Hepatocyte (in vitro differentiated cells): ENCODE measurements around the gene PPP1R14D. TPM values are rescaled to one million over a fixed set of nuclear protein-coding genes. Genes with fewer than 3 reads are reported as not detected.

Experiments
- DNase-seq: peaks from one replicate; pipeline ENCODE4 v3.0.0-alpha.2; 2016; ENCODE audit warnings: low spot score
- H2AFZ ChIP-seq: fragments of 200-600 bp; sonication (generic); 2 replicates; pipeline ENCODE4 v1.6.0; 2016; ENCODE audit warnings: antibody characterized with exemption, mild to moderate bottlenecking
- H3K27ac ChIP-seq: fragments of 200-600 bp; sonication (generic); 2 replicates; pipeline ENCODE4 v1.5.1; 2016; ENCODE audit warnings: mild to moderate bottlenecking
- H3K27me3 ChIP-seq: fragments of 200-600 bp; sonication (generic); 2 replicates; pipeline ENCODE4 v1.6.1; 2016
- H3K36me3 ChIP-seq: fragments of 200-600 bp; sonication (generic); replicated peaks from 2 replicates; pipeline ENCODE4 v1.5.1; 2016; ENCODE audit warnings: low read depth; ENCODE audit not compliant: insufficient read depth
- H3K4me1 ChIP-seq: fragments of 200-600 bp; sonication (generic); 2 replicates; pipeline ENCODE4 v1.5.1; 2016; ENCODE audit warnings: mild to moderate bottlenecking, moderate library complexity; ENCODE audit not compliant: insufficient read depth
- H3K4me2 ChIP-seq: fragments of 200-600 bp; sonication (generic); 2 replicates; pipeline ENCODE4 v1.6.0; 2016
- H3K4me3 ChIP-seq: fragments of 200-600 bp; sonication (generic); 2 replicates; pipeline ENCODE4 v1.5.1; 2016; ENCODE audit warnings: mild to moderate bottlenecking
- H3K79me2 ChIP-seq: fragments of 200-600 bp; sonication (generic); 2 replicates; pipeline ENCODE4 v1.6.0; 2017; ENCODE audit warnings: mild to moderate bottlenecking
- H3K9me2 ChIP-seq: fragments of 200-600 bp; sonication (generic); replicated peaks from 2 replicates; pipeline ENCODE4 v1.6.0; 2017; ENCODE audit warnings: mild to moderate bottlenecking; ENCODE audit not compliant: insufficient read depth
- H3K9me3 ChIP-seq: fragments of 200-600 bp; sonication (generic); 2 replicates; pipeline ENCODE4 v1.5.1; 2016; ENCODE audit warnings: low read depth, mild to moderate bottlenecking
- H4K20me1 ChIP-seq: fragments of 200-600 bp; sonication (generic); 2 replicates; pipeline ENCODE4 v1.6.0; 2016; ENCODE audit warnings: mild to moderate bottlenecking; ENCODE audit not compliant: insufficient read depth, poor library complexity, severe bottlenecking
- EZH2 ChIP-seq: fragments of 200-600 bp; sonication (generic); IDR thresholded peaks from 2 replicates; pipeline ENCODE4 v1.6.1; 2016; ENCODE audit warnings: antibody characterized with exemption, mild to moderate bottlenecking, borderline replicate concordance
- EZH2phosphoT487 ChIP-seq: fragments of 200-600 bp; sonication (generic); IDR thresholded peaks from one replicate; pipeline ENCODE4 v1.6.1; 2018; ENCODE audit warnings: antibody characterized with exemption, mild to moderate bottlenecking, low read depth, moderate library complexity; ENCODE audit not compliant: unreplicated experiment, severe bottlenecking
- WGBS: methylation state at CpG from one replicate; pipeline ENCODE4 v1.1.6; 2016; ENCODE audit warnings: low lambda C conversion rate; ENCODE audit errors: missing lambda C conversion rate; 5-methylcytosine and 5-hydroxymethylcytosine counted together
- polyA plus RNA-seq: library from polyadenylated mRNA; unstranded; fragments of >200 nt; fragmentation: Nextera tagmentation; extraction: Ambion mirVana; gene quantifications from 2 replicates; pipeline ENCODE4 v1.2.1, GENCODE V29; 2016
- total RNA-seq: library from RNA; depleted of rRNA; stranded (reverse); fragments of >200 nt; gene quantifications from 2 replicates; pipeline ENCODE4 v1.2.3, GENCODE V29; 2014
- TF ChIP-seq, protein P1 (sequence below): fragments of 200-600 bp; sonication (generic); IDR thresholded peaks from 2 replicates; pipeline ENCODE4 v1.5.1; 2016; ENCODE audit warnings: antibody characterized with exemption, mild to moderate bottlenecking; ENCODE audit not compliant: poor library complexity

Gene PPP1R14D
- total and polyA plus RNA-seq, 2 experiments from 2014 or later = 0.47 TPM; not detected in 1

DNA sequence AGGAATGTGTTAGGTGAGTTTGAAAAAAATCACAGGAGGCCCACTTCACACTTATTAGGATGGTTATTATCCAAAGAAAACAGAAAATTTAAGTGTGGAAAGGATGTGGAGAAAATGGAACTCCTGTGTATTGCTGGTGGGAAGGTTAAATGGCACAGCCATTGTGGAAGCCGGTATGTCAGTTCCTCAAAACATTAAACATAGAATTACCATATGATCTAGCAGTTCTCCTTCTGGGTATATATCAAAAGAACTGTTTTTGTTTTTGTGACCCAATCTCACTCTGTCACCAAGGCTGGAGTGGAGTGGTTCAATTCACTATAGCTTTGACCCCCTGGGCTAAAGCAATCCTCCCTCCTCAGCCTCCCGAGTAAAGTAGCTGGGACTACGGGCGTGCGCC is 32.0 kb downstream of the PPP1R14D start:
- H3K36me3 ChIP-seq = no peaks in the 10 kb centered on the region
- no peak for TF ChIP-seq EZH2phosphoT487
- TF ChIP-seq EZH2 = no peak
- TF ChIP-seq, protein P1, sequence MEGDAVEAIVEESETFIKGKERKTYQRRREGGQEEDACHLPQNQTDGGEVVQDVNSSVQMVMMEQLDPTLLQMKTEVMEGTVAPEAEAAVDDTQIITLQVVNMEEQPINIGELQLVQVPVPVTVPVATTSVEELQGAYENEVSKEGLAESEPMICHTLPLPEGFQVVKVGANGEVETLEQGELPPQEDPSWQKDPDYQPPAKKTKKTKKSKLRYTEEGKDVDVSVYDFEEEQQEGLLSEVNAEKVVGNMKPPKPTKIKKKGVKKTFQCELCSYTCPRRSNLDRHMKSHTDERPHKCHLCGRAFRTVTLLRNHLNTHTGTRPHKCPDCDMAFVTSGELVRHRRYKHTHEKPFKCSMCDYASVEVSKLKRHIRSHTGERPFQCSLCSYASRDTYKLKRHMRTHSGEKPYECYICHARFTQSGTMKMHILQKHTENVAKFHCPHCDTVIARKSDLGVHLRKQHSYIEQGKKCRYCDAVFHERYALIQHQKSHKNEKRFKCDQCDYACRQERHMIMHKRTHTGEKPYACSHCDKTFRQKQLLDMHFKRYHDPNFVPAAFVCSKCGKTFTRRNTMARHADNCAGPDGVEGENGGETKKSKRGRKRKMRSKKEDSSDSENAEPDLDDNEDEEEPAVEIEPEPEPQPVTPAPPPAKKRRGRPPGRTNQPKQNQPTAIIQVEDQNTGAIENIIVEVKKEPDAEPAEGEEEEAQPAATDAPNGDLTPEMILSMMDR = no peak
- H3K4me3 ChIP-seq = no peak overlapping the region
- H3K9me3 ChIP-seq = no peaks in the 10 kb centered on the region
- DNase-seq = no peak
- H3K4me2 ChIP-seq = no peak overlapping the region
- 100% methylated on average over 5 of the region's 5 CpGs for WGBS
- no peak overlapping the region for H2AFZ ChIP-seq
- peaks cover 6% of the 10 kb centered on the region for H3K4me1 ChIP-seq
- peaks cover 57% of the 10 kb centered on the region for H3K79me2 ChIP-seq
- no peak overlapping the region for H3K27ac ChIP-seq
- H4K20me1 ChIP-seq = no peaks in the 10 kb centered on the region
- no peaks in the 10 kb centered on the region for H3K9me2 ChIP-seq
- no peaks in the 10 kb centered on the region for H3K27me3 ChIP-seq

DNA sequence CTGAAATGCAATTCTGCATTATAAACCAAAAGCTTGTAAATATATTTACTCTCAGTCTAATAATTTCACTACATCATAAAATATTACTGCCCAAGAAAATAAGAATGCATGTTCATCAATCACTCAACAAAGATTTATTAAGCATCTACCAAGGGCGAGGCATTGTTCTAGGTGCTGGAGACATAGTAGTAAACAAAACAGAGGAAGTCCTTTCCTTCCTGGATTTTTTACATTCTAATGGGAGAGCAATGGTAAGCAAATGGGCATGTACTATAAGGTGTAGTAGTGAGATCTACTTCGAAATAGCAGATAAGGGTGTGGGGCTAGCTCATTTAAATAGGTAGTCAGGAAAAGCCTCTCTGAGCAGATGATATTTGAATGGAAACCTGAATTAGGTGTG is 32.5 kb downstream of the PPP1R14D start:
- no peak overlapping the region for H3K4me3 ChIP-seq
- no peak for DNase-seq
- H3K27me3 ChIP-seq = no peaks in the 10 kb centered on the region
- H2AFZ ChIP-seq = no peak overlapping the region
- no peaks in the 10 kb centered on the region for H4K20me1 ChIP-seq
- H3K36me3 ChIP-seq = no peaks in the 10 kb centered on the region
- no peaks in the 10 kb centered on the region for H3K9me3 ChIP-seq
- H3K27ac ChIP-seq = no peak overlapping the region
- WGBS = 81% methylated on average over 2 of the region's 2 CpGs
- H3K4me1 ChIP-seq = peaks cover 6% of the 10 kb centered on the region
- TF ChIP-seq, protein P1 = no peak
- TF ChIP-seq EZH2phosphoT487 = no peak
- TF ChIP-seq EZH2 = no peak
- H3K9me2 ChIP-seq = no peaks in the 10 kb centered on the region
- peaks cover 58% of the 10 kb centered on the region for H3K79me2 ChIP-seq
- H3K4me2 ChIP-seq = no peak overlapping the region

DNA sequence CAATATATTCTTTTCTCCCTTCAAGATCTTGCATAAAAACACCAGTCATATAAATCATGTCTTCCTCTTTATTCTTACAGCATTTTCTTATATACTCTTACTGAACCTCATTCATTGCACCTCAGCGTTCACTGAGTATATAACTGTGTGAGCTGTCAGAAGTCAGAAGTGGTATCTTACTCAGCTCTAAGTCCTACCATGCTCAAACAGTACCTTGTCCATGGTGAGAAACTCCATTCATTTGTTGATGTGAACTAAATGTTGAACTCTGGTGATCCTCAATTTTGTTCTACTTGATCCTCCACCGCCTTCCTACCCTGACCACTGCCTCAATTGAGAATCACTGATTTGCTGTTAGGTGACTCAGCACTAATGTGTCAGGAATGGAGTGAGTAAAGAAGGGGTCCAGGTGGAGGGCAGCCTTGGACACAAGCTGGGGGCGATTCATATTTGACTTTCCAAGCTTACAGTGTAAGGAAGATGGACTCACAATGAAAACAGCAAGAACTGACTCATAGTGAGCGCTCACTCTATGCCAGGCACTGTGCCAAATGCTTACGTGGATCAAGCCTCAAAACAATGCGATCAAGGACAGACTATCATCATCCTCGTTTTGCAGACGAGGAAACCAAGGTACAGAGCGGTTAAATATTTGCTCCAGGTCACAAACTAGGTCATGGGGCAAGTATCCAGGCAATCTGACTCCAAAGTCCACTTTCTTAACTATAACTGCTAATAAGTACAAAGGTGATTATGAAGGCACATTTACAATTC is 35.1 kb downstream of the PPP1R14D start:
- TF ChIP-seq EZH2phosphoT487 = no peak
- TF ChIP-seq EZH2 = no peak
- TF ChIP-seq, protein P1 = no peak
- no peaks in the 10 kb centered on the region for H3K9me2 ChIP-seq
- 68% methylated on average over 9 of the region's 9 CpGs for WGBS
- H3K36me3 ChIP-seq = no peaks in the 10 kb centered on the region
- DNase-seq = peak; percentile 63
- no peak overlapping the region for H2AFZ ChIP-seq
- H3K27ac ChIP-seq = peak overlapping the region; percentile 85
- H4K20me1 ChIP-seq = no peaks in the 10 kb centered on the region
- H3K27me3 ChIP-seq = no peaks in the 10 kb centered on the region
- no peak overlapping the region for H3K4me2 ChIP-seq
- no peaks in the 10 kb centered on the region for H3K9me3 ChIP-seq
- no peak overlapping the region for H3K4me3 ChIP-seq
- H3K4me1 ChIP-seq = peaks cover 6% of the 10 kb centered on the region
- peaks cover 65% of the 10 kb centered on the region for H3K79me2 ChIP-seq
